HG03521 (cell line): ENCODE measurements around the gene GNG13.
"Not testable (repeated sequence)": the region's sequence is repeated elsewhere in the genome, so short reads cannot be mapped to it uniquely, and the experiment has no call there.

Experiments
- ATAC-seq: cut with Tn5 transposase; IDR thresholded peaks from one replicate; pipeline ENCODE4 v1.9.1; 2021; ENCODE audit warnings: mild to moderate bottlenecking, moderate library complexity; ENCODE audit not compliant: unreplicated experiment

Gene GNG13

GRCh38 chr16:764848-765487 is 35.6 kb downstream of the GNG13 start:
- ATAC-seq = no peak

- no peak for ATAC-seq
Observed at GRCh38 chr16:764184-764750, 36.3 kb downstream of the GNG13 start.

GRCh38 chr16:763369-764183 is 37.0 kb downstream of the GNG13 start:
- no peak for ATAC-seq

- no peak for ATAC-seq
Observed at GRCh38 chr16:762595-763268, 37.8 kb downstream of the GNG13 start.

GRCh38 chr16:761625-762513 is 38.7 kb downstream of the GNG13 start:
- ATAC-seq = no peak

GRCh38 chr16:760545-761343 is 39.8 kb downstream of the GNG13 start, which contains the start of gene MSLN:
Gene MSLN, plus strand, starts transcription at chr16:760734. Its CDS starts 1,947 bp downstream, at chr16:762681.
- ATAC-seq = no peak

GRCh38 chr16:760065-760464 is 40.5 kb downstream of the GNG13 start:
- no peak for ATAC-seq

- ATAC-seq = no peak
Observed at GRCh38 chr16:759110-759910, 41.2 kb downstream of the GNG13 start.

GRCh38 chr16:756428-756827 is 44.1 kb downstream of the GNG13 start:
- ATAC-seq = no peak

- no peak for ATAC-seq
Observed at GRCh38 chr16:754656-755055, 45.9 kb downstream of the GNG13 start.

GRCh38 chr16:754121-754607 is 46.4 kb downstream of the GNG13 start:
- ATAC-seq = not testable (repeated sequence)

- ATAC-seq = no peak
Observed at GRCh38 chr16:752007-752312, 48.6 kb downstream of the GNG13 start.

- no peak for ATAC-seq
Observed at GRCh38 chr16:751152-752006, 49.2 kb downstream of the GNG13 start.

GRCh38 chr16:750485-750884 is 50.0 kb downstream of the GNG13 start:
- ATAC-seq = no peak

GRCh38 chr16:749010-749409 is 51.5 kb downstream of the GNG13 start:
- no peak for ATAC-seq
